ENCODE results near the gene SPOPL. TPM values are rescaled to one million over a fixed set of nuclear protein-coding genes. Genes with fewer than 3 reads are reported as not detected.

SPOPL gene
- total and polyA plus RNA-seq, 2 donors (not counting 1 experiment from before 2014, with no cell fraction given), result 14.0 to 53.6 TPM

GRCh38 chr2:138607746-138608145 is 106.2 kb downstream of the SPOPL start:
- Histone ChIP-seq H3K79me2 (ENCODE audit: control insufficient read depth, insufficient read depth, low read length) (no peaks in the 10 kb centered on the region), H4K20me1 (ENCODE audit: control insufficient read depth, insufficient read depth, low read length, poor library complexity, severe bottlenecking) (no peaks in the 10 kb centered on the region), H3K4me1 (ENCODE audit: control insufficient read depth in 2 of 2, insufficient read depth in 2 of 2, low read length in 2 of 2) (no peaks in the 10 kb centered on the region), H2AFZ (ENCODE audit: insufficient read depth, low read depth, low read length, poor library complexity, severe bottlenecking) (no peak overlapping the region), H3K27me3 (replicated peaks in 1 of 4; ENCODE audit: control extremely low read depth in 1 of 4, control insufficient read depth in 3 of 4, insufficient read depth in 4 of 4, low read length in 3 of 4) (no peaks in the 10 kb centered on the region), H3K36me3 (replicated peaks in 1 of 2; ENCODE audit: control extremely low read depth in 1 of 2, control insufficient read depth in 1 of 2, extremely low read depth in 1 of 2, insufficient read depth in 2 of 2, low read length in 1 of 2) (no peaks in the 10 kb centered on the region), H3K27ac (ENCODE audit: low read length in 2 of 2) (no peak overlapping the region), H3K9ac (ENCODE audit: low read length) (no peak overlapping the region), H3K4me3 (ENCODE audit: control extremely low read depth in 1 of 5, extremely low read depth in 1 of 5, insufficient read depth in 1 of 5, low read depth in 2 of 5, low read length in 4 of 5) (no peak overlapping the region), H3K9me3 (ENCODE audit: control extremely low read depth in 1 of 3, control insufficient read depth in 2 of 3, insufficient read depth in 1 of 3, low read length in 2 of 3) (no peaks in the 10 kb centered on the region), H3K4me2 (replicated peaks; ENCODE audit: low read depth, low read length, poor library complexity, severe bottlenecking) (no peak overlapping the region)
- intact Hi-C loops (cut with micrococcal nuclease), result no loop called here
- no peak for TF ChIP-seq EZH2 (IDR thresholded peaks at IDR 0.05; ENCODE audit: borderline replicate concordance, insufficient read depth, low read depth, low read length, poor library complexity, severe bottlenecking)
- no peak for TF ChIP-seq CTCF (IDR thresholded peaks at IDR 0.05)
- Mint-ChIP-seq H3K27ac (no peak overlapping the region), H3K9me3 (ENCODE audit: insufficient read depth) (no peaks in the 10 kb centered on the region), H3K4me3 (no peak overlapping the region), H3K4me1 (no peaks in the 10 kb centered on the region), H3K27me3 (no peaks in the 10 kb centered on the region)
- no peak for ATAC-seq (ENCODE audit: low read depth)
- POLR2A ChIA-PET, result no interaction called here
- WGBS (ENCODE audit: insufficient coverage), result no CpG with 5 or more reads among the region's 2 CpGs
- DNase-seq, result no peak
- CTCF ChIA-PET, result no interaction called here

- Histone ChIP-seq H3K4me1 (ENCODE audit: control insufficient read depth in 2 of 2, insufficient read depth in 2 of 2, low read length in 2 of 2) (no peaks in the 10 kb centered on the region), H3K4me2 (replicated peaks; ENCODE audit: low read depth, low read length, poor library complexity, severe bottlenecking) (no peak overlapping the region), H3K79me2 (ENCODE audit: control insufficient read depth, insufficient read depth, low read length) (no peaks in the 10 kb centered on the region), H2AFZ (ENCODE audit: insufficient read depth, low read depth, low read length, poor library complexity, severe bottlenecking) (no peak overlapping the region), H3K27me3 (replicated peaks in 1 of 4; ENCODE audit: control extremely low read depth in 1 of 4, control insufficient read depth in 3 of 4, insufficient read depth in 4 of 4, low read length in 3 of 4) (no peaks in the 10 kb centered on the region), H3K9ac (ENCODE audit: low read length) (no peak overlapping the region), H3K4me3 (ENCODE audit: control extremely low read depth in 1 of 5, extremely low read depth in 1 of 5, insufficient read depth in 1 of 5, low read depth in 2 of 5, low read length in 4 of 5) (no peak overlapping the region), H3K9me3 (ENCODE audit: control extremely low read depth in 1 of 3, control insufficient read depth in 2 of 3, insufficient read depth in 1 of 3, low read length in 2 of 3) (no peaks in the 10 kb centered on the region), H3K27ac (ENCODE audit: low read length in 2 of 2) (no peak overlapping the region), H3K36me3 (replicated peaks in 1 of 2; ENCODE audit: control extremely low read depth in 1 of 2, control insufficient read depth in 1 of 2, extremely low read depth in 1 of 2, insufficient read depth in 2 of 2, low read length in 1 of 2) (no peaks in the 10 kb centered on the region), H4K20me1 (ENCODE audit: control insufficient read depth, insufficient read depth, low read length, poor library complexity, severe bottlenecking) (no peaks in the 10 kb centered on the region)
- no peak overlapping the region for H3K27ac Mint-ChIP-seq
- ChIA-PET CTCF (no interaction called here), POLR2A (no interaction called here)
- DNase-seq, result no peak
- no peak for TF ChIP-seq CTCF (IDR thresholded peaks at IDR 0.05)
- no peak for TF ChIP-seq EZH2 (IDR thresholded peaks at IDR 0.05; ENCODE audit: borderline replicate concordance, insufficient read depth, low read depth, low read length, poor library complexity, severe bottlenecking)
- no peaks in the 10 kb centered on the region for H3K9me3 Mint-ChIP-seq (ENCODE audit: insufficient read depth)
- no peak overlapping the region for H3K4me3 Mint-ChIP-seq
- 90% methylated on average over 4 of the region's 4 CpGs for whole genome bisulfite sequencing (ENCODE audit: insufficient coverage)
- ATAC-seq (ENCODE audit: low read depth), result no peak
- intact Hi-C loops (cut with micrococcal nuclease), result no loop called here
- no peaks in the 10 kb centered on the region for H3K4me1 Mint-ChIP-seq
- no peaks in the 10 kb centered on the region for H3K27me3 Mint-ChIP-seq
Observed at GRCh38 chr2:138609446-138609845, 107.9 kb downstream of the SPOPL start.

Measured in B cell (primary cell).